Endothelial cell of umbilical vein (primary cell): ENCODE data around the gene H1-8. TPM values are rescaled to one million over a fixed set of nuclear protein-coding genes. Genes with fewer than 3 reads are reported as not detected.

Source experiments
- BruUV-seq: library from RNA; stranded (reverse); fragments of 400-500 nt; replicated peaks from 2 replicates; lab custom pipeline; 2021; lab: Mats Ljungman, UMichigan
- CTCF ChIA-PET: fragments of 300-600, 350-600 bp; sonication (Branson Sonifier 250); formaldehyde crosslinking; loops from one replicate; lab custom pipeline; 2021; ENCODE audit warnings: antibody characterized with exemption, inconsistent platforms; lab: Charles Lee
- POLR2A ChIA-PET: fragments of 300-600, 350-600 bp; sonication (Branson Sonifier 250); formaldehyde crosslinking; loops from one replicate; lab custom pipeline; 2021; ENCODE audit warnings: antibody characterized with exemption, inconsistent platforms; lab: Charles Lee
- DNase-seq: peaks from one replicate; pipeline ENCODE4 v3.0.0-alpha.2; 2011; ENCODE audit warnings: low read depth, low spot score
- FAIRE-seq: peaks from 2 replicates; lab custom pipeline; 2011; peaks lifted over from hg19 to GRCh38; lab: Jason Lieb, UNC
- H2AFZ ChIP-seq: 2 replicates; pipeline ENCODE4 v1.6.0; 2012; ENCODE audit warnings: low read depth, low read length, control low read depth, inconsistent platforms
- H3K27ac ChIP-seq: 2 replicates; pipeline ENCODE4 v1.5.1; 2011; ENCODE audit warnings: low read depth, mild to moderate bottlenecking, control low read depth, low read length, moderate library complexity; ENCODE audit not compliant: insufficient read depth
- H3K27me3 ChIP-seq, 2 experiments: 2 replicates each; pipeline versions ENCODE4 v1.6.0 to v1.6.1; 2011; ENCODE audit warnings: low read length in 2 of 2, mixed read lengths in 1 of 2; ENCODE audit not compliant: control insufficient read depth in 2 of 2, insufficient read depth in 2 of 2
- H3K36me3 ChIP-seq, 2 experiments: 2 replicates in 1 of 2; 3 replicates in 1 of 2; pipeline ENCODE4 v1.5.1; 2011; ENCODE audit warnings: low read length in 2 of 2, mild to moderate bottlenecking in 1 of 2, moderate library complexity in 1 of 2; ENCODE audit not compliant: control insufficient read depth in 2 of 2, insufficient read depth in 2 of 2; ENCODE audit errors: extremely low read depth in 1 of 2
- H3K4me1 ChIP-seq: 3 replicates; pipeline ENCODE4 v1.5.1; 2011; ENCODE audit warnings: mild to moderate bottlenecking, low read length; ENCODE audit not compliant: control insufficient read depth, insufficient read depth; ENCODE audit errors: extremely low read depth
- H3K4me2 ChIP-seq: 2 replicates; pipeline ENCODE4 v1.6.1; 2011; ENCODE audit warnings: low read length, control low read depth, mixed read lengths; ENCODE audit not compliant: insufficient read depth
- H3K4me3 ChIP-seq, 3 experiments: fragments of 200-600 bp in 1 of 3; sonication (generic), shearing (Covaris generic) in 1 of 3; replicated peaks in 1 of 3; 2 replicates each; pipeline ENCODE4 v1.5.1; 2011 to 2016; ENCODE audit warnings: control low read depth in 3 of 3, low read length in 3 of 3, mild to moderate bottlenecking in 2 of 3, inconsistent platforms in 1 of 3, low read depth in 1 of 3, moderate library complexity in 1 of 3; ENCODE audit not compliant: insufficient read depth in 1 of 3
- H3K79me2 ChIP-seq: 2 replicates; pipeline ENCODE4 v1.6.0; 2012; ENCODE audit warnings: low read length, inconsistent platforms; ENCODE audit not compliant: control insufficient read depth, insufficient read depth
- H3K9ac ChIP-seq: replicated peaks from 2 replicates; pipeline ENCODE3; 2011; ENCODE audit warnings: low read length, control low read depth; ENCODE audit not compliant: insufficient read depth; ENCODE audit errors: extremely low read depth
- H3K9me1 ChIP-seq: replicated peaks from 3 replicates; pipeline ENCODE4 v1.6.0; 2011; ENCODE audit warnings: mild to moderate bottlenecking, low read length; ENCODE audit not compliant: control insufficient read depth, insufficient read depth; ENCODE audit errors: extremely low read depth
- H3K9me3 ChIP-seq: replicated peaks from 2 replicates; pipeline ENCODE4 v1.5.1; 2012; ENCODE audit warnings: low read length, inconsistent platforms; ENCODE audit not compliant: control insufficient read depth, insufficient read depth
- H4K20me1 ChIP-seq: replicated peaks from 2 replicates; pipeline ENCODE3; 2011; ENCODE audit warnings: mild to moderate bottlenecking, low read length; ENCODE audit not compliant: control insufficient read depth, insufficient read depth; ENCODE audit errors: extremely low read depth
- EZH2 ChIP-seq: IDR thresholded peaks from 2 replicates; pipeline ENCODE4 v1.6.1; 2012; ENCODE audit warnings: borderline replicate concordance, low read depth, mild to moderate bottlenecking, moderate library complexity, low read length, inconsistent platforms; ENCODE audit not compliant: severe bottlenecking
- FOS ChIP-seq: IDR thresholded peaks from 2 replicates; pipeline ENCODE4 v1.6.1; 2011; ENCODE audit warnings: mild to moderate bottlenecking, low read length, moderate library complexity, borderline replicate concordance; ENCODE audit not compliant: insufficient read depth
- GATA2 ChIP-seq: IDR thresholded peaks from 2 replicates; pipeline ENCODE4 v1.7.0; 2011; ENCODE audit warnings: low read depth, mild to moderate bottlenecking, moderate library complexity, mixed read lengths, low read length; ENCODE audit not compliant: insufficient read length, insufficient read depth
- JUN ChIP-seq: IDR thresholded peaks from 2 replicates; pipeline ENCODE4 v1.6.1; 2011; ENCODE audit warnings: borderline replicate concordance, low read depth; ENCODE audit not compliant: insufficient read length, insufficient read depth
- MYC ChIP-seq: IDR thresholded peaks from one replicate; pipeline ENCODE4 v1.6.1; 2011; ENCODE audit warnings: mild to moderate bottlenecking, low read depth, low read length
- POLR2A ChIP-seq: IDR thresholded peaks from 2 replicates; pipeline ENCODE4 v1.6.1; 2012; ENCODE audit warnings: low read depth, mild to moderate bottlenecking, control low read depth, low read length
- POLR2AphosphoS5 ChIP-seq: IDR thresholded peaks from 2 replicates; pipeline ENCODE4 v1.6.1; 2012; ENCODE audit warnings: low read depth, mild to moderate bottlenecking, control low read depth, low read length, moderate library complexity; ENCODE audit not compliant: insufficient read depth
- dilution Hi-C: fragments of 300-500 bp; cut with MboI; formaldehyde crosslinking; loops from one replicate; pipeline ENCODE4 v1.15.0; 2019; ENCODE audit warnings: low sequenced_read_pairs; ENCODE audit not compliant: extremely low pct_ligation_motif_present
- intact Hi-C: fragments of 100-400 bp; cut with micrococcal nuclease; formaldehyde crosslinking; loops from one replicate; pipeline ENCODE4 v1.10.0; 2022
- polyA plus RNA-seq, 4 experiments: library from polyadenylated mRNA; depleted of rRNA in 3 of 4; stranded (reverse) in 3 of 4; unstranded in 1 of 4; fragments of >200 nt; gene quantifications; 2 replicates each; pipeline versions ENCODE4 v1.2.1 to v1.2.3, GENCODE V29; 2011 to 2012; ENCODE audit warnings: missing spikeins in 1 of 4
- total RNA-seq: library from RNA; stranded (reverse); gene quantifications from 2 replicates; pipeline ENCODE4 v1.2.3, GENCODE V29; 2021
- TF ChIP-seq, protein P1 (sequence below): IDR thresholded peaks from 2 replicates; pipeline ENCODE4 v1.6.1; 2011; ENCODE audit not compliant: insufficient read depth, insufficient read length
- TF ChIP-seq, protein P2 (sequence below), 2 donors: IDR thresholded peaks; 1 replicate in 1 of 2; 2 replicates in 1 of 2; pipeline ENCODE4 v1.5.1; 2011; ENCODE audit warnings: low read length in 2 of 2, mild to moderate bottlenecking in 2 of 2, moderate library complexity in 2 of 2, control low read depth in 1 of 2, inconsistent platforms in 1 of 2, low read depth in 1 of 2; ENCODE audit not compliant: insufficient read depth in 1 of 2; ENCODE audit errors: extremely low read depth in 1 of 2

Gene H1-8
- total and polyA plus RNA-seq, 2 donors (not counting 3 experiments of a cell fraction or from before 2014, with no cell fraction given): not detected

DNA sequence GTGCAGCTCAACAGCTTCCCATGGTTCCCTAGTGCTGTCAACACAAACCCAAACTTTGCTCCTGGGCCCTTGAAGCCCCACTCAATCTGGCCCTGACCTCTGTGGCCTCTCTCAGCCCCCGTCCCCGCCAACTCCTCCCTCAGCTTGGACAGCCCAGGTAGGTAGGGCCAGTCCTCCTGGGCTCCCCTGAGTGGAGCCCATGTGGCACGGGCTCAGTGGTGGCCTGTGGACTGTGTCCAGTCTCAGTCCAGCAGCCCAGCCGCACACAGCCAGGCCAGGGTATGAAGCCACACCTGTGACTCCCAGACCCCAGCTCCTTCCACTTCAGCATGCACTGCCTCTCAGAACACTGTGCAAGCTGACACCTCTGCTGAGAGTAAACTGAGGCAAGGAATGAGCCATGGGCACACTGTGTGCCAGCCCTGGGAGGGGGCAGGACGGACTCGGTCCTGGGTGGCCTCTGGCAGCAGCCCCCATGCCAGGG, 52.0 kb downstream of the H1-8 start:
- Histone ChIP-seq H3K9me3 (no peaks in the 10 kb centered on the region), H4K20me1 (no peaks in the 10 kb centered on the region), H3K9ac (peak overlapping the region; percentile 11), H3K4me2 (no peak overlapping the region), H3K27ac (peak overlapping the region; percentile 91), H3K79me2 (peaks cover 97% of the 10 kb centered on the region), H3K4me1 (peaks cover 96% of the 10 kb centered on the region), H3K9me1 (no peaks in the 10 kb centered on the region), H2AFZ (no peak overlapping the region), H3K4me3 (no peak overlapping the region), H3K27me3 (no peaks in the 10 kb centered on the region), H3K36me3 (no peaks in the 10 kb centered on the region)
- no peak for TF ChIP-seq EZH2
- no peak for TF ChIP-seq POLR2A
- TF ChIP-seq FOS: no peak
- TF ChIP-seq JUN: no peak
- TF ChIP-seq POLR2AphosphoS5: no peak
- TF ChIP-seq, protein P1, sequence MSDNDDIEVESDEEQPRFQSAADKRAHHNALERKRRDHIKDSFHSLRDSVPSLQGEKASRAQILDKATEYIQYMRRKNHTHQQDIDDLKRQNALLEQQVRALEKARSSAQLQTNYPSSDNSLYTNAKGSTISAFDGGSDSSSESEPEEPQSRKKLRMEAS: no peak
- TF ChIP-seq GATA2: no peak
- TF ChIP-seq, protein P2, sequence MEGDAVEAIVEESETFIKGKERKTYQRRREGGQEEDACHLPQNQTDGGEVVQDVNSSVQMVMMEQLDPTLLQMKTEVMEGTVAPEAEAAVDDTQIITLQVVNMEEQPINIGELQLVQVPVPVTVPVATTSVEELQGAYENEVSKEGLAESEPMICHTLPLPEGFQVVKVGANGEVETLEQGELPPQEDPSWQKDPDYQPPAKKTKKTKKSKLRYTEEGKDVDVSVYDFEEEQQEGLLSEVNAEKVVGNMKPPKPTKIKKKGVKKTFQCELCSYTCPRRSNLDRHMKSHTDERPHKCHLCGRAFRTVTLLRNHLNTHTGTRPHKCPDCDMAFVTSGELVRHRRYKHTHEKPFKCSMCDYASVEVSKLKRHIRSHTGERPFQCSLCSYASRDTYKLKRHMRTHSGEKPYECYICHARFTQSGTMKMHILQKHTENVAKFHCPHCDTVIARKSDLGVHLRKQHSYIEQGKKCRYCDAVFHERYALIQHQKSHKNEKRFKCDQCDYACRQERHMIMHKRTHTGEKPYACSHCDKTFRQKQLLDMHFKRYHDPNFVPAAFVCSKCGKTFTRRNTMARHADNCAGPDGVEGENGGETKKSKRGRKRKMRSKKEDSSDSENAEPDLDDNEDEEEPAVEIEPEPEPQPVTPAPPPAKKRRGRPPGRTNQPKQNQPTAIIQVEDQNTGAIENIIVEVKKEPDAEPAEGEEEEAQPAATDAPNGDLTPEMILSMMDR (IDR thresholded peaks at IDR 0.05; ENCODE audit: extremely low read depth in 1 of 2, insufficient read depth in 1 of 2, low read depth in 1 of 2, low read length in 2 of 2): no peak
- no peak for TF ChIP-seq MYC
- DNase-seq: no peak
- FAIRE-seq: no peak
- no TSS peak for BruUV-seq
- POLR2A ChIA-PET: interaction anchor here (1.1 to 2.0 kb wide), 2 partner anchors 8 to 16 kb away, joined by 3 to 5 read pairs; no protein-coding TSS in a partner anchor
- intact Hi-C loops: loop anchor here (5.0 kb wide), 1 partner anchor 213 kb away; no protein-coding TSS in a partner anchor
- CTCF ChIA-PET: interaction anchor here (1.3 to 4.0 kb wide), 4 partner anchors 10 to 211 kb away, joined by 3 to 44 read pairs (median 28); partner anchors contain the start of gene PLXND1
- dilution Hi-C loops: no loop called here
